OCI-LY7 (cell line): ENCODE results near the gene NUP93. TPM values are rescaled to one million over a fixed set of nuclear protein-coding genes. Genes with fewer than 3 reads are reported as not detected.
A peak's percentile ranks its signal among the peaks of the same experiment; 100 is the strongest.

Experiments used
- BruUV-seq: library from RNA; stranded (reverse); fragments of 400-500 nt; replicated peaks from 2 replicates; lab custom pipeline; 2021; lab: Mats Ljungman, UMichigan
- CTCF ChIA-PET: fragments of 300-600 bp; sonication (Branson Sonifier 250); formaldehyde crosslinking; loops from one replicate; lab custom pipeline; 2022; ENCODE audit warnings: antibody characterized with exemption; ENCODE audit not compliant: unreplicated experiment; lab: Charles Lee
- POLR2A ChIA-PET: fragments of 300-600 bp; sonication (Branson Sonifier 250); formaldehyde crosslinking; loops from one replicate; lab custom pipeline; 2022; ENCODE audit warnings: antibody characterized with exemption; lab: Charles Lee
- DNase-seq: peaks from one replicate; pipeline ENCODE4 v3.0.0-alpha.2; 2015; ENCODE audit warnings: low spot score
- H2AFZ ChIP-seq: fragments of 200-600 bp; sonication (generic), shearing (Covaris generic); 2 replicates; pipeline ENCODE4 v1.6.1; 2014; ENCODE audit warnings: mild to moderate bottlenecking, antibody characterized with exemption, low read length, moderate library complexity
- H3K27ac ChIP-seq: fragments of 200-600 bp; sonication (generic); 2 replicates; pipeline ENCODE4 v1.5.1; 2014; ENCODE audit warnings: mixed run types, low read depth, mild to moderate bottlenecking, moderate library complexity, low read length, inconsistent platforms; ENCODE audit not compliant: poor library complexity, severe bottlenecking
- H3K36me3 ChIP-seq: fragments of 200-600 bp; sonication (generic); 2 replicates; pipeline ENCODE4 v1.6.1; 2014; ENCODE audit warnings: mild to moderate bottlenecking, antibody characterized with exemption, low read length, moderate library complexity, mixed read lengths; ENCODE audit not compliant: insufficient read depth
- H3K4me1 ChIP-seq: fragments of 200-600 bp; sonication (generic); 2 replicates; pipeline ENCODE4 v1.5.1; 2014; ENCODE audit warnings: mild to moderate bottlenecking, low read length; ENCODE audit not compliant: insufficient read depth, poor library complexity, severe bottlenecking
- H3K4me2 ChIP-seq: fragments of 200-600 bp; sonication (generic); 2 replicates; pipeline ENCODE4 v1.6.1; 2014; ENCODE audit warnings: mild to moderate bottlenecking, low read length
- H3K4me3 ChIP-seq: fragments of 200-600 bp; sonication (generic); 2 replicates; pipeline ENCODE4 v1.5.1; 2014; ENCODE audit warnings: mild to moderate bottlenecking, low read depth, low read length; ENCODE audit not compliant: poor library complexity, severe bottlenecking
- H3K79me2 ChIP-seq: fragments of 200-600 bp; sonication (generic); 2 replicates; pipeline ENCODE4 v1.6.1; 2016; ENCODE audit warnings: low read depth, mild to moderate bottlenecking, low read length, moderate library complexity, mixed read lengths; ENCODE audit not compliant: insufficient read depth
- H3K9me2 ChIP-seq: fragments of 200-600 bp; sonication (generic); 2 replicates; pipeline ENCODE4 v1.6.1; 2016; ENCODE audit warnings: mild to moderate bottlenecking, low read length, mixed read lengths; ENCODE audit not compliant: insufficient read depth
- H3K9me3 ChIP-seq: fragments of 200-600 bp; sonication (generic); 2 replicates; pipeline ENCODE4 v1.6.1; 2014; ENCODE audit warnings: mild to moderate bottlenecking, mixed run types, low read length, mixed read lengths
- H4K20me1 ChIP-seq: fragments of 200-600 bp; sonication (generic); 2 replicates; pipeline ENCODE4 v1.6.1; 2014; ENCODE audit warnings: mild to moderate bottlenecking, antibody characterized with exemption, low read length, moderate library complexity, mixed read lengths; ENCODE audit not compliant: insufficient read depth
- EZH2phosphoT487 ChIP-seq: fragments of 200-600 bp; sonication (generic); IDR thresholded peaks from 2 replicates; pipeline ENCODE4 v1.6.1; 2018; ENCODE audit warnings: low read depth, borderline replicate concordance, mild to moderate bottlenecking, mixed run types, antibody characterized with exemption, low read length, moderate library complexity, mixed read lengths
- intact Hi-C: fragments of 100-400 bp; cut with micrococcal nuclease; formaldehyde crosslinking; loops from one replicate; pipeline ENCODE4 v1.10.0; 2022; ENCODE audit not compliant: unreplicated experiment
- total RNA-seq, 2 experiments: library from RNA; depleted of rRNA in 1 of 2; stranded (reverse); fragments of >200 nt in 1 of 2; shearing (Covaris generic) in 1 of 2; gene quantifications; 2 replicates each; pipeline ENCODE4 v1.2.3, GENCODE V29; 2014 to 2022
- TF ChIP-seq, protein P1 (sequence below): fragments of 200-600 bp; sonication (generic); conservative IDR thresholded peaks from 2 replicates; pipeline ENCODE4 v1.5.1; 2014; ENCODE audit warnings: mild to moderate bottlenecking, antibody characterized with exemption, low read length, moderate library complexity, mixed read lengths

Gene NUP93
- total RNA-seq, 2 experiments from 2014 or later = 119 to 183 TPM

DNA sequence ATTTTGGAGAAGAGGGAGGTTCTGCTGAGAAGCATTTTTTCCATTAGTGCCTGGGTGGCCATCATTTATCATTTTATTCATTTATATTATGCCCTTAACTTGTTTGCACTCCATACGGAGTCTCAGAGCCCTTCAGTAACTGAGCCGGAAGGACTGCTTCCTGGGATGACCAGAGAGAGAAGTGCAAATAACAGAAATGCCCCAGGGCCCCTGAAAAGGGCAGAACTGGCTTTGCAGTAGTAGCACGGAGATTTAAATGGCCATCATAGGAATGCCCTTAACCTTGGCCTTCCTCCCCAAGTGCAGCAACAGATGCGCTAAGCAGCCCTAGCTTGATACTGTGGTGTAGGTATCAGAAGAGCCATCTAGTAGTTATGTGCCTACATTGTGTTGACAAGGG, 58.5 kb downstream of the NUP93 start:
- Histone ChIP-seq H3K79me2 (peaks cover 10% of the 10 kb centered on the region; the same call in 1 of the 2 replicates), H3K4me2 (no peak overlapping the region), H3K27ac (no peak overlapping the region), H3K9me2 (no peaks in the 10 kb centered on the region), H3K9me3 (no peaks in the 10 kb centered on the region), H2AFZ (no peak overlapping the region), H4K20me1 (peaks cover 9% of the 10 kb centered on the region; the same call in 1 of the 2 replicates), H3K4me1 (no peaks in the 10 kb centered on the region), H3K4me3 (no peak overlapping the region), H3K36me3 (peaks cover 5% of the 10 kb centered on the region; the same call in 1 of the 2 replicates)
- ChIA-PET POLR2A (interaction anchor here (0.6 to 0.9 kb wide), 3 partner anchors 34 to 459 kb away, joined by 3 to 6 read pairs (median 4); no protein-coding TSS in a partner anchor), CTCF (interaction anchor here (0.6 kb wide), 1 partner anchor 106 kb away, joined by 3 read pairs; no protein-coding TSS in a partner anchor)
- no peak for DNase-seq
- BruUV-seq = no TSS peak
- TF ChIP-seq EZH2phosphoT487 = no peak
- TF ChIP-seq, protein P1, sequence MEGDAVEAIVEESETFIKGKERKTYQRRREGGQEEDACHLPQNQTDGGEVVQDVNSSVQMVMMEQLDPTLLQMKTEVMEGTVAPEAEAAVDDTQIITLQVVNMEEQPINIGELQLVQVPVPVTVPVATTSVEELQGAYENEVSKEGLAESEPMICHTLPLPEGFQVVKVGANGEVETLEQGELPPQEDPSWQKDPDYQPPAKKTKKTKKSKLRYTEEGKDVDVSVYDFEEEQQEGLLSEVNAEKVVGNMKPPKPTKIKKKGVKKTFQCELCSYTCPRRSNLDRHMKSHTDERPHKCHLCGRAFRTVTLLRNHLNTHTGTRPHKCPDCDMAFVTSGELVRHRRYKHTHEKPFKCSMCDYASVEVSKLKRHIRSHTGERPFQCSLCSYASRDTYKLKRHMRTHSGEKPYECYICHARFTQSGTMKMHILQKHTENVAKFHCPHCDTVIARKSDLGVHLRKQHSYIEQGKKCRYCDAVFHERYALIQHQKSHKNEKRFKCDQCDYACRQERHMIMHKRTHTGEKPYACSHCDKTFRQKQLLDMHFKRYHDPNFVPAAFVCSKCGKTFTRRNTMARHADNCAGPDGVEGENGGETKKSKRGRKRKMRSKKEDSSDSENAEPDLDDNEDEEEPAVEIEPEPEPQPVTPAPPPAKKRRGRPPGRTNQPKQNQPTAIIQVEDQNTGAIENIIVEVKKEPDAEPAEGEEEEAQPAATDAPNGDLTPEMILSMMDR = no peak
- intact Hi-C loops = no loop called here

- TF ChIP-seq EZH2phosphoT487 = no peak
- TF ChIP-seq, protein P1 = peak; percentile 73
- Histone ChIP-seq H3K27ac (no peak overlapping the region), H3K36me3 (peaks cover 5% of the 10 kb centered on the region; the same call in 1 of the 2 replicates), H3K9me3 (no peaks in the 10 kb centered on the region), H3K4me1 (no peaks in the 10 kb centered on the region), H3K4me3 (no peak overlapping the region), H2AFZ (no peak overlapping the region), H3K9me2 (no peaks in the 10 kb centered on the region), H3K4me2 (no peak overlapping the region), H4K20me1 (0 out of 2 replicates have a peak, but pooled peaks cover 5% of the 10 kb centered on the region), H3K79me2 (peaks cover 10% of the 10 kb centered on the region; the same call in 1 of the 2 replicates)
- intact Hi-C loops = no loop called here
- no TSS peak for BruUV-seq
- ChIA-PET CTCF (no interaction called here), POLR2A (interaction anchor here (0.7 to 0.9 kb wide), 4 partner anchors 33 to 173 kb away, joined by 3 to 4 read pairs (median 3); no protein-coding TSS in a partner anchor)
- peak; percentile 57 for DNase-seq
Measured at GRCh38 chr16:56789360-56789759, 59.4 kb downstream of the NUP93 start.

DNA sequence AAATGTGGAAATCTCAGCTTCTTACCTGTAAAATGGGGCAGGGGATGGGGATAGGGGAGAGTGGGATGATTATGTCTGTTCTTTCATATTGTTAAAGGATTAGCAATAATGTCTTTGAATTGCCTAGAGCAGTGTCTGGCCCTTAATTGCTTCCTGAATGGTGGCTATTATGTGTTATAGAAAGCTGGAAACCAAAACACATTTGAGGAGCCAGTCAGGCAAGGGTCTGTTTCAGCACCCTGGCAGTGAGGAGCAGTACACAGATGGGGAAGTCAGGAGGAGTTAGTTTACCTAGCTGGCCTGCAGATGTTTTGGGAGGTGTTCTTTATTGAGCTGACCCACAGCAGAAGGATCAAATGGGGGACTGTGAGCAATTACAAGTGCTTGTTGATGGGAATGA, 63.0 kb downstream of the NUP93 start:
- Histone ChIP-seq H3K27ac (no peak overlapping the region), H4K20me1 (0 out of 2 replicates have a peak, but pooled peaks cover 5% of the 10 kb centered on the region), H2AFZ (no peak overlapping the region), H3K9me2 (no peaks in the 10 kb centered on the region), H3K36me3 (peaks cover 6% of the 10 kb centered on the region; the same call in 1 of the 2 replicates), H3K79me2 (peaks cover 7% of the 10 kb centered on the region; the same call in 1 of the 2 replicates), H3K4me2 (no peak overlapping the region), H3K9me3 (no peaks in the 10 kb centered on the region), H3K4me3 (no peak overlapping the region), H3K4me1 (no peaks in the 10 kb centered on the region)
- CTCF ChIA-PET = interaction anchor here (0.9 to 1.5 kb wide), 2 partner anchors 10 to 31 kb away, joined by 4 to 5 read pairs; no protein-coding TSS in a partner anchor
- POLR2A ChIA-PET = interaction anchor here (0.6 to 1.5 kb wide), 6 partner anchors 9 to 367 kb away, joined by 3 to 7 read pairs (median 4); no protein-coding TSS in a partner anchor
- BruUV-seq = no TSS peak
- intact Hi-C loops = loop anchor here (1.0 to 5.0 kb wide), 3 partner anchors 59 to 216 kb away; no protein-coding TSS in a partner anchor
- TF ChIP-seq EZH2phosphoT487 = no peak
- TF ChIP-seq, protein P1 = no peak
- no peak for DNase-seq
